Measurements from ENCODE around the gene GFOD1.

GFOD1 gene

DNA sequence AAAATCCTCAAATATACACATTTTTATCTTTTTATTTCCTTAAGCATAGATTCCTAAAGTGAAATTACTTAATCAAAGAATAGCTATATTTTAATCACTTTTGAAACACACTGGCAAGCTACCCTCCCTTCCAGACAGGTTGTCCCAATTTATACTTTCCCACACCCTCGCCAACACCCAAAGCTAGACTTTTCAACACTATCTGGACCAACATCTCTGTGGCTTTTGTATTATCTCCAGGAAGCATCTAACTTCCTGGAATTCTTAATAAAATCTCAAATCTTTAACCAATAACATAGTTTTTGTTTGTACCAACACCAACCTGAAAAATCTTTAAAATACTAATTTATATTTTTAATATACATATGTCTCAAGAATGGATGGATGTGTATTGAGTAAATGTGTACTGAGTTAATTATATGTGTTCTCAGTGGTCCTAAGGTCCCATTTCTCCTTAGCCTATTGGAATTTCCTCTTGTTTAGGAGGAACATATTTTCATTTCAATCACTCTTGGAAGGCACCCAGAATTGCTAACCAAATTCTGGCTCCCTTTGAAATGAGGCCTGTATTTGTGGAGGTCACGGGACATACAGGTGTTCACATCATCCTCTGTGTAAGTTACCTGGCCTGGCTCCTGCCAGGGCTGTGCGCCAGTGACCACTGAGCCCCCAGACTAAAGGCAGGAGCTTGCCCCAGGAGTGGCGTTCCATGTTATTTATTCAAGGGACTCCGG, 17.4 kb upstream of the GFOD1 start:
- H3K27me3 ChIP-seq (ENCODE audit: control insufficient read depth, low read length), result no peaks in the 10 kb centered on the region
- no peaks in the 10 kb centered on the region for H3K4me1 ChIP-seq (ENCODE audit: control insufficient read depth, low read length)
- H3K4me3 ChIP-seq (ENCODE audit: low read length), result no peak overlapping the region
- no peak overlapping the region for H3K27ac ChIP-seq (ENCODE audit: low read depth, low read length)
- H3K4me2 ChIP-seq (ENCODE audit: low read length), result no peak overlapping the region
- H3K36me3 ChIP-seq (ENCODE audit: control insufficient read depth, low read length), result no peaks in the 10 kb centered on the region
- H4K20me1 ChIP-seq (ENCODE audit: control insufficient read depth, insufficient read depth, low read depth, low read length), result no peaks in the 10 kb centered on the region
- H3K9me2 ChIP-seq (replicated peaks; ENCODE audit: control insufficient read depth, low read length), result no peaks in the 10 kb centered on the region
- no peaks in the 10 kb centered on the region for H3K79me2 ChIP-seq (ENCODE audit: control insufficient read depth, low read length)
- no peaks in the 10 kb centered on the region for H3K9me3 ChIP-seq (ENCODE audit: control insufficient read depth, insufficient read depth, low read length)
- TF ChIP-seq EZH2phosphoT487 (IDR thresholded peaks at IDR 0.05; ENCODE audit: borderline replicate concordance, low read length), result no peak
- TF ChIP-seq, protein P1, sequence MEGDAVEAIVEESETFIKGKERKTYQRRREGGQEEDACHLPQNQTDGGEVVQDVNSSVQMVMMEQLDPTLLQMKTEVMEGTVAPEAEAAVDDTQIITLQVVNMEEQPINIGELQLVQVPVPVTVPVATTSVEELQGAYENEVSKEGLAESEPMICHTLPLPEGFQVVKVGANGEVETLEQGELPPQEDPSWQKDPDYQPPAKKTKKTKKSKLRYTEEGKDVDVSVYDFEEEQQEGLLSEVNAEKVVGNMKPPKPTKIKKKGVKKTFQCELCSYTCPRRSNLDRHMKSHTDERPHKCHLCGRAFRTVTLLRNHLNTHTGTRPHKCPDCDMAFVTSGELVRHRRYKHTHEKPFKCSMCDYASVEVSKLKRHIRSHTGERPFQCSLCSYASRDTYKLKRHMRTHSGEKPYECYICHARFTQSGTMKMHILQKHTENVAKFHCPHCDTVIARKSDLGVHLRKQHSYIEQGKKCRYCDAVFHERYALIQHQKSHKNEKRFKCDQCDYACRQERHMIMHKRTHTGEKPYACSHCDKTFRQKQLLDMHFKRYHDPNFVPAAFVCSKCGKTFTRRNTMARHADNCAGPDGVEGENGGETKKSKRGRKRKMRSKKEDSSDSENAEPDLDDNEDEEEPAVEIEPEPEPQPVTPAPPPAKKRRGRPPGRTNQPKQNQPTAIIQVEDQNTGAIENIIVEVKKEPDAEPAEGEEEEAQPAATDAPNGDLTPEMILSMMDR (IDR thresholded peaks at IDR 0.05; ENCODE audit: low read depth, low read length, poor library complexity, severe bottlenecking), result no peak
- no peaks in the 10 kb centered on the region for H3F3A ChIP-seq (ENCODE audit: control insufficient read depth, insufficient read depth)

DNA sequence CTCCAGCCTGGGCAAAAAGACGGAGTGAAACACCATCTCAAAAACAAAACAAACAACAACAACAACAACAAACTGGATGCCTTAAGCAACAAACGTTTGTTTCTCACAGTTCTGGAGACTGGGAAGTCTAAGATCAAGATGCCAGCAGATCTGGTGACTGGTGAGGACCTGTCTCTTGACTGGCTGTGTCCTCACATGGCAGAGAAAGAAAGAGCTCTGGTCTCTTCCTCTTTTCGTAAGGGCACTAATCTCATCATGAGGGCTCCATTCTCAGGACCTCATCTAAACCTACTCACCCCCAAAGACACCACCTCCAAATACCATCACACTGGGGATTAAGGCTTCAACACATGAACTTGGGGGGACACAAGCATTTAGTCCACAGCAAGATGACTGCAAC, 13.5 kb upstream of the GFOD1 start:
- H3K36me3 ChIP-seq (ENCODE audit: control insufficient read depth, low read length), result no peaks in the 10 kb centered on the region
- no peaks in the 10 kb centered on the region for H3K79me2 ChIP-seq (ENCODE audit: control insufficient read depth, low read length)
- H3F3A ChIP-seq (ENCODE audit: control insufficient read depth, insufficient read depth), result no peaks in the 10 kb centered on the region
- no peaks in the 10 kb centered on the region for H4K20me1 ChIP-seq (ENCODE audit: control insufficient read depth, insufficient read depth, low read depth, low read length)
- H3K4me1 ChIP-seq (ENCODE audit: control insufficient read depth, low read length), result no peaks in the 10 kb centered on the region
- no peak for TF ChIP-seq EZH2phosphoT487 (IDR thresholded peaks at IDR 0.05; ENCODE audit: borderline replicate concordance, low read length)
- TF ChIP-seq, protein P1 (IDR thresholded peaks at IDR 0.05; ENCODE audit: low read depth, low read length, poor library complexity, severe bottlenecking), result no peak
- no peaks in the 10 kb centered on the region for H3K9me2 ChIP-seq (replicated peaks; ENCODE audit: control insufficient read depth, low read length)
- H3K4me3 ChIP-seq (ENCODE audit: low read length), result no peak overlapping the region
- no peak overlapping the region for H3K4me2 ChIP-seq (ENCODE audit: low read length)
- H3K9me3 ChIP-seq (ENCODE audit: control insufficient read depth, insufficient read depth, low read length), result no peaks in the 10 kb centered on the region
- no peaks in the 10 kb centered on the region for H3K27me3 ChIP-seq (ENCODE audit: control insufficient read depth, low read length)
- no peak overlapping the region for H3K27ac ChIP-seq (ENCODE audit: low read depth, low read length)

DNA sequence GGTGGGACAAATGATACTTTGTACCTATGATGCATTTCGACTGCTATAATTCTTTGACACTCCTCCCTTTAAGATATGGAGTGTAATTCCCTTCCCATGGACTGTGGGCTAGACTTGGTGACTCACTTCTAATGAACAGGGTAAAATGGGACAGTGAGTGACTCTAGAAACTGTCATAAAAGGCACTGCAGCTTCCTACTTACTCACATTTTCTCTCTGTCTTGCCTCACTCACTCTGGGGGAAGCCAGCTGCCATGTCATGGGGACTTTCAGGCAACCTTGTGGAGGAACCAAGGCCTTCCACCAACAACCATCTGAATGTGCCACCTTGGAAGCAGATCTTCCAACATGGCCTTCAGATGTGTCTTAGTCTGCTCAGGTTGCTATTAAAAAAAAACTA, 12.9 kb upstream of the GFOD1 start:
- H4K20me1 ChIP-seq (ENCODE audit: control insufficient read depth, insufficient read depth, low read depth, low read length), result no peaks in the 10 kb centered on the region
- no peak overlapping the region for H3K27ac ChIP-seq (ENCODE audit: low read depth, low read length)
- H3K27me3 ChIP-seq (ENCODE audit: control insufficient read depth, low read length), result no peaks in the 10 kb centered on the region
- no peaks in the 10 kb centered on the region for H3F3A ChIP-seq (ENCODE audit: control insufficient read depth, insufficient read depth)
- H3K36me3 ChIP-seq (ENCODE audit: control insufficient read depth, low read length), result no peaks in the 10 kb centered on the region
- peaks cover 3% of the 10 kb centered on the region; the same call in 1 of the 2 replicates for H3K4me1 ChIP-seq (ENCODE audit: control insufficient read depth, low read length)
- H3K9me2 ChIP-seq (replicated peaks; ENCODE audit: control insufficient read depth, low read length), result no peaks in the 10 kb centered on the region
- TF ChIP-seq EZH2phosphoT487 (IDR thresholded peaks at IDR 0.05; ENCODE audit: borderline replicate concordance, low read length), result no peak
- TF ChIP-seq, protein P1 (IDR thresholded peaks at IDR 0.05; ENCODE audit: low read depth, low read length, poor library complexity, severe bottlenecking), result no peak
- no peaks in the 10 kb centered on the region for H3K79me2 ChIP-seq (ENCODE audit: control insufficient read depth, low read length)
- no peaks in the 10 kb centered on the region for H3K9me3 ChIP-seq (ENCODE audit: control insufficient read depth, insufficient read depth, low read length)
- no peak overlapping the region for H3K4me3 ChIP-seq (ENCODE audit: low read length)
- H3K4me2 ChIP-seq (ENCODE audit: low read length), result no peak overlapping the region
